Spleen (tissue), 7 donors: ENCODE measurements around the gene WFDC1.

Experiments
- CTCF ChIP-seq, 11 experiments: fragments of 200-600 bp in 7 of 11; fragments of 450-650 bp in 4 of 11; sonication (generic) in 4 of 11; IDR thresholded peaks in 8 of 11; conservative IDR thresholded peaks in 3 of 11; 1 replicate in 7 of 11; 2 replicates in 4 of 11; pipeline versions ENCODE4 v1.4.0 to v1.8.0; 2016 to 2021; ENCODE audit warnings: antibody characterized with exemption in 11 of 11, inconsistent platforms in 4 of 11, mild to moderate bottlenecking in 1 of 11
- POLR2A ChIP-seq, 3 donors: fragments of 450-650 bp; IDR thresholded peaks; one replicate each; pipeline ENCODE4 v1.5.1; 2017; ENCODE audit warnings: antibody characterized with exemption in 3 of 3, mild to moderate bottlenecking in 1 of 3
- POLR2AphosphoS5 ChIP-seq, 3 donors: sonication (generic); formaldehyde crosslinking; IDR thresholded peaks; one replicate each; pipeline ENCODE4 v1.5.1; 2017; ENCODE audit warnings: antibody characterized with exemption in 3 of 3
- donor health status: DM: no; HTN: no; CAD: no; lungs with moderate emphysema.
- donor health status: DM: no; HTN: no; CAD: no.
- donor health status: DM: no; HTN: no; CAD: no.

- no peak for TF ChIP-seq POLR2A (IDR thresholded peaks at IDR 0.05)
- TF ChIP-seq CTCF (IDR thresholded peaks at IDR 0.05 in 8 of 11, conservative IDR thresholded peaks at IDR 0.05 in 3 of 11) = no peak
- TF ChIP-seq POLR2AphosphoS5 (IDR thresholded peaks at IDR 0.05) = no peak
Observed at GRCh38 chr16:84324434-84325262, 30.0 kb downstream of the WFDC1 start.
